Keratinocyte (primary cell): Measurements from ENCODE around the gene CUBN. TPM values are rescaled to one million over a fixed set of nuclear protein-coding genes. Genes with fewer than 3 reads are reported as not detected.

Source experiments
- DNase-seq: peaks from one replicate; pipeline ENCODE4 v3.0.0-alpha.2; 2011; ENCODE audit warnings: low read depth, missing footprints, low spot score
- FAIRE-seq: peaks from 2 replicates; lab custom pipeline; 2011; peaks lifted over from hg19 to GRCh38; lab: Jason Lieb, UNC
- H2AFZ ChIP-seq: 2 replicates; pipeline ENCODE4 v1.6.0; 2012; ENCODE audit warnings: low read length, control low read depth, inconsistent platforms; ENCODE audit not compliant: control insufficient read depth
- H3K27ac ChIP-seq: 2 replicates; pipeline ENCODE4 v1.5.1; 2011; ENCODE audit warnings: low read length; ENCODE audit not compliant: control insufficient read depth, insufficient read depth
- H3K27me3 ChIP-seq: 3 replicates; pipeline ENCODE4 v1.6.0; 2011; ENCODE audit warnings: low read length; ENCODE audit not compliant: control insufficient read depth, insufficient read depth; ENCODE audit errors: extremely low read depth
- H3K36me3 ChIP-seq, 2 experiments: 2 replicates in 1 of 2; 3 replicates in 1 of 2; pipeline ENCODE4 v1.5.1; 2011; ENCODE audit warnings: low read length in 2 of 2, mild to moderate bottlenecking in 1 of 2; ENCODE audit not compliant: control insufficient read depth in 2 of 2, insufficient read depth in 2 of 2; ENCODE audit errors: extremely low read depth in 1 of 2
- H3K4me1 ChIP-seq: 3 replicates; pipeline ENCODE4 v1.5.1; 2011; ENCODE audit warnings: low read length; ENCODE audit not compliant: control insufficient read depth, insufficient read depth; ENCODE audit errors: extremely low read depth
- H3K4me2 ChIP-seq: 3 replicates; pipeline ENCODE4 v1.6.0; 2011; ENCODE audit warnings: low read depth, low read length; ENCODE audit not compliant: control insufficient read depth, insufficient read depth; ENCODE audit errors: extremely low read depth
- H3K4me3 ChIP-seq, 3 experiments: fragments of 200-600 bp in 1 of 3; sonication (generic) in 1 of 3; 2 replicates in 2 of 3; 3 replicates in 1 of 3; pipeline ENCODE4 v1.5.1; 2011 to 2016; ENCODE audit warnings: low read length in 3 of 3, mild to moderate bottlenecking in 3 of 3, control low read depth in 2 of 3, inconsistent platforms in 1 of 3, low read depth in 1 of 3, mixed read lengths in 1 of 3, mixed run types in 1 of 3, moderate library complexity in 1 of 3; ENCODE audit not compliant: control insufficient read depth in 2 of 3, insufficient read depth in 2 of 3; ENCODE audit errors: extremely low read depth in 1 of 3
- H3K79me2 ChIP-seq: 2 replicates; pipeline ENCODE4 v1.6.0; 2012; ENCODE audit warnings: low read length; ENCODE audit not compliant: control insufficient read depth, insufficient read depth
- H3K9ac ChIP-seq: 3 replicates; pipeline ENCODE4 v1.6.0; 2011; ENCODE audit warnings: low read length; ENCODE audit not compliant: control insufficient read depth, insufficient read depth; ENCODE audit errors: extremely low read depth
- H3K9me1 ChIP-seq: 3 replicates; pipeline ENCODE4 v1.6.0; 2011; ENCODE audit warnings: low read length; ENCODE audit not compliant: control insufficient read depth, insufficient read depth; ENCODE audit errors: extremely low read depth
- H3K9me3 ChIP-seq: 2 replicates; pipeline ENCODE4 v1.5.1; 2012; ENCODE audit warnings: low read depth, low read length; ENCODE audit not compliant: control insufficient read depth
- H4K20me1 ChIP-seq: 3 replicates; pipeline ENCODE4 v1.6.0; 2011; ENCODE audit warnings: low read length; ENCODE audit not compliant: control insufficient read depth, insufficient read depth; ENCODE audit errors: extremely low read depth
- CTCF ChIP-seq, 3 experiments: IDR thresholded peaks in 1 of 3; conservative IDR thresholded peaks in 1 of 3; optimal IDR thresholded peaks in 1 of 3; 2 replicates in 2 of 3; 3 replicates in 1 of 3; pipeline versions ENCODE3 to v1.5.1; 2011; ENCODE audit warnings: low read length in 3 of 3, mild to moderate bottlenecking in 3 of 3, moderate library complexity in 2 of 3, control low read depth in 1 of 3, inconsistent platforms in 1 of 3; ENCODE audit not compliant: insufficient read depth in 2 of 3; ENCODE audit errors: extremely low read depth in 1 of 3
- EZH2 ChIP-seq: IDR thresholded peaks from one replicate; pipeline ENCODE4 v1.6.1; 2012; ENCODE audit warnings: inconsistent platforms, mild to moderate bottlenecking, low read length, moderate library complexity
- dilution Hi-C: fragments of 300-500 bp; cut with MboI; formaldehyde crosslinking; loops from one replicate; pipeline ENCODE4 v1.7.0; 2020; ENCODE audit warnings: low sequenced_read_pairs; ENCODE audit not compliant: extremely low pct_ligation_motif_present
- polyA plus RNA-seq, 5 experiments: library from polyadenylated mRNA; depleted of rRNA in 3 of 5; stranded (reverse) in 3 of 5; stranded (forward) in 1 of 5; unstranded in 1 of 5; fragments of >200 nt; gene quantifications; 1 replicate in 1 of 5; 2 replicates in 3 of 5; 3 replicates in 1 of 5; pipeline versions ENCODE4 v1.2.1 to v1.2.3, GENCODE V29; 2011 to 2012; ENCODE audit warnings: missing spikeins in 2 of 5, low read depth in 1 of 5, low replicate concordance in 1 of 5

The CUBN gene
- polyA plus RNA-seq, 1 donor (not counting 4 experiments of a cell fraction or from before 2014, with no cell fraction given) = 0.07 TPM

GRCh38 chr10:16965740-16966447 lies 163.7 kb downstream of the CUBN start:
- H3K27ac ChIP-seq = peak overlapping the region; percentile 15
- H3K9me1 ChIP-seq = no peaks in the 10 kb centered on the region
- no peaks in the 10 kb centered on the region for H4K20me1 ChIP-seq
- no peaks in the 10 kb centered on the region for H3K79me2 ChIP-seq
- dilution Hi-C loops = no loop called here
- FAIRE-seq = peak; percentile 99
- peaks cover 17% of the 10 kb centered on the region for H3K4me1 ChIP-seq
- H3K4me2 ChIP-seq = peak overlapping the region; percentile 2
- H3K9ac ChIP-seq = no peak overlapping the region
- H3K36me3 ChIP-seq = no peaks in the 10 kb centered on the region
- H3K27me3 ChIP-seq = no peaks in the 10 kb centered on the region
- TF ChIP-seq EZH2 = no peak
- no peak for TF ChIP-seq CTCF (optimal IDR thresholded peaks at IDR 0.05 in 1 of 3, IDR thresholded peaks at IDR 0.05 in 1 of 3, conservative IDR thresholded peaks at IDR 0.05 in 1 of 3; ENCODE audit: extremely low read depth in 1 of 3, insufficient read depth in 2 of 3, low read length in 3 of 3)
- no peaks in the 10 kb centered on the region for H3K9me3 ChIP-seq
- no peak overlapping the region for H3K4me3 ChIP-seq
- H2AFZ ChIP-seq = no peak overlapping the region
- no peak for DNase-seq

GRCh38 chr10:16965344-16965616 lies 164.3 kb downstream of the CUBN start:
- no peak overlapping the region for H3K9ac ChIP-seq
- no peaks in the 10 kb centered on the region for H3K27me3 ChIP-seq
- no peaks in the 10 kb centered on the region for H4K20me1 ChIP-seq
- no peaks in the 10 kb centered on the region for H3K9me1 ChIP-seq
- no peaks in the 10 kb centered on the region for H3K36me3 ChIP-seq
- dilution Hi-C loops = no loop called here
- no peak overlapping the region for H3K4me2 ChIP-seq
- TF ChIP-seq CTCF (optimal IDR thresholded peaks at IDR 0.05 in 1 of 3, IDR thresholded peaks at IDR 0.05 in 1 of 3, conservative IDR thresholded peaks at IDR 0.05 in 1 of 3; ENCODE audit: extremely low read depth in 1 of 3, insufficient read depth in 2 of 3, low read length in 3 of 3) (no peak), EZH2 (no peak)
- no peak overlapping the region for H3K27ac ChIP-seq
- FAIRE-seq (no peak), DNase-seq (no peak)
- H3K9me3 ChIP-seq = no peaks in the 10 kb centered on the region
- H2AFZ ChIP-seq = no peak overlapping the region
- H3K79me2 ChIP-seq = no peaks in the 10 kb centered on the region
- H3K4me3 ChIP-seq = no peak overlapping the region
- H3K4me1 ChIP-seq = peaks cover 17% of the 10 kb centered on the region
